ENCODE results near the gene WDFY4. TPM values are rescaled to one million over a fixed set of nuclear protein-coding genes. Genes with fewer than 3 reads are reported as not detected.

Gene WDFY4
- total RNA-seq, 1 experiment from 2014 or later, result not detected

GRCh38 chr10:48905311-48905710 lies 220.6 kb downstream of the WDFY4 start:
- DNase-seq (ENCODE audit: low spot score), result no peak

GRCh38 chr10:48906841-48907240 lies 222.2 kb downstream of the WDFY4 start:
- no peak for DNase-seq (ENCODE audit: low spot score)

- no peak for DNase-seq (ENCODE audit: low spot score)
Observed at GRCh38 chr10:48907730-48908129, 223.1 kb downstream of the WDFY4 start.

- DNase-seq (ENCODE audit: low spot score), result no peak
Observed at GRCh38 chr10:48910548-48910947, 225.9 kb downstream of the WDFY4 start.

GRCh38 chr10:48913674-48914073 lies 229.0 kb downstream of the WDFY4 start:
- no peak for DNase-seq (ENCODE audit: low spot score)

DNA sequence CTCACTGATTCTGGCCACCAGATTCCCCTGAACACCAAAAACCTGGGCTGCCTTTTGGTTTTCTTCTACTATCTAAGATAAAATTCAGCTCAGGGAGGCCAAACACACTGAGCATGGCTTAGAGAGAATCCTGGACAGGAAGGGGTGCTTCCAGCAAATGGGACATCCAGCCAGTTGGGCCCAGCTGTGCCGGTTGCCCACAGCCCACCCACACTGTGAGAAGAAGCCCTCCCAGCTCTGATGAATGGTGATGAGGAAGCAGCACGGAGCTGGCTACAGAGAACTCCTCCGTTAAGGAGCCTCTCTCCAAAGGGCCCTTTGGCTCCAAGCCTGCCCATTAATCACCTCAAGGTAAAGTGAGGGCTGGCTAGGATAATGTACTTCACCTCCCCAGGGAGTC lies 239.1 kb downstream of the WDFY4 start:
- no peak for DNase-seq (ENCODE audit: low spot score)

GRCh38 chr10:48924988-48925387 lies 240.3 kb downstream of the WDFY4 start:
- DNase-seq (ENCODE audit: low spot score), result no peak

- DNase-seq (ENCODE audit: low spot score), result no peak
Observed at GRCh38 chr10:48926255-48926654, 241.6 kb downstream of the WDFY4 start.

- DNase-seq (ENCODE audit: low spot score), result no peak
Observed at GRCh38 chr10:48926764-48927540, 242.3 kb downstream of the WDFY4 start.

- no peak for DNase-seq (ENCODE audit: low spot score)
Observed at GRCh38 chr10:48929413-48929990, 244.8 kb downstream of the WDFY4 start.

DNA sequence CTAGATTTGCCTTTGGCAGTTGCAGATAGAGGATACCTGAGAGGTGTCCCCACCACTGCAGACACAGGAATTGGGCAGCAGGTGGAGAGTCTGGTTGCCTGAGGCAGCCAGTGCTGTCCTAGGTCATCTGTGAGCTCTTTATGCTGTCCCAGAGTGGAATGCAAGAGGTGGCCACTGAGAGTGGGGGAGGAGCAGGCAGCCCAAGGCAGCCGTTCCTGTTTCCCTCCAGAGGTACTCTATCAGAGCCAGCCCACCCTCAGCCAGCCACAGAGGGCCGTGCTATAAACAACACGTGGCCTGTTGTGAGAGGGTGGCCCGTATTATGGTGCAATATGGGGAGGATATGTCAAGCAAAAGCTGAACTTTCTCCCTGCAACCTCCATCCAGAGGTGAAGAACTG lies 246.5 kb downstream of the WDFY4 start:
- DNase-seq (ENCODE audit: low spot score), result no peak

DNA sequence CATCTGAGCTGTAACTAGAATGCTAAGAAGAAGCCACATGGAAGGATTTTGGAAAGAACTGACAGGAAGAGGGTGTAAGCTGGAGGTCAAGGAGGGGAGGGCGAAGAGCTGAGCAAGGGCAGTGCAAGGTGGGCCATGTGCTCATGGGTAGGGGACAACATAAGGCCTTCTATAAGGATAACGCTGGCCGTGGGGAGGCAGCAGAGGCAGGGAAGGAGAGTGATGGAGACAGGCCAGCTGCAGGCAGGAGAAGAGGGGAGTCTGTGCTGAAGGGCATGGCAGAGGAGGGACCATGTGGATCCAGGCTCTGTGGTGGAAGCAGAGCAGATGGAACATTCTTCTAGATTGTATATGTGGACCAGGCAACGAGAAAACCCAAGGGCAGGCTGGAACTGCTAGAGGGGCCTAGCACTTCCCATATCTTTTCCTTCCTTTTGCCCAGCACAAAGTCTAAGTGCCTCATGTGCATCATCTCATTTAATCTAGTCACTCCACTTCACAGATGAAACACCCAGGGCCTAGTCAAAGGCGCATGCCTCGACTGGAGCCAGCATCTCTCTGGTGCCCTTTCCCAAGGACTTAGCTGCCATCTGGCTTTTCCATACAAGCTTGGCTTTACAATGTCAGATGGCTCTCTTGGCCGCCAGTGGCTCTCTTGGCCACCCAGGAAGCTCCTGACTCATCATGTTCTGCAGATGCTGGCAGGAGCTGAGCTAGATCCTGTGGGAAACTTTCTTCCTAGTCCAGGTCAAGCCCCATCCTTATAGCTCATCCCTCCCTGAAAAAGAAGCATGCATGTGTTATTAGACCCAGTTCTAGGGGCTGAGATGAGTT lies 248.4 kb downstream of the WDFY4 start:
- DNase-seq (ENCODE audit: low spot score), result no peak

DNA sequence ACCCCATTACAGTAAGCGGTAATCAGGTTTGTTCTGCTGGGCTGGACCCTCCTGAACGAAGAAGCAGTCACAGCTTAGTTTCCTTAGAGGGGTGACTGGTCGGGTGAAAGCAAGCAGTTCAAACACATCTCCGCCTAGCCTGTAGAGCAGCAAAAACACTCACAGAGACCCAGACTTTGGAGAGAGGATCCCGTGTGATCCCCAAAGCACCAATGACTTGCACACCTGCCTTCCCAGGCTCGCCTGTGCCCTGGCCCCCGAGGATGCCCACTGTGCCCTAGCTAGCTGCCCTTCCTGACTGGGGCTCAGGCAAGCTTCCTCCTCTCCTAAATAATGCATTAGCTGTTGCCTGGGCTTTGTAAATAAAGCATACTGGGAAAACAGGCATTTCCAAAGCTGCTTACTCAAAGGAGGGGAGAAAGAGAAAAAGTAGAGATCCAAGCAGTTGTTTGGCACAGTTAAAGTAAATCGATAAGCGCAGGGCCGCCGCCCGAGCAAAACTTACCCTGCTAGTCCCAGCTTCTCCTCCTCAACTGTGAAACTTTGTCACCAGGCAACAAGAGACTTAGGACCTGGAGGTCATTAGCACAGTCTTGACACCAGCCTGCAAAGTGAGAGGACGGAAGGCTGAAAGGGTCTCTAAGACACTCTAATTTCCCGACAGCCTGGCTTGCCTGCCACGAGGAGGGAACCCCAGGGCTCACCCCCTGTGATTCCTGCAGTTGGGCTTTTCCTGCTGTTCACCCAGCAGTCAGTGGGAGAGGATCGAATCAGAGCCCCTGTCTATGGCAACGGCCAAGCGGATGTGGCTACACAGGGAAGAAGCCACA lies 250.2 kb downstream of the WDFY4 start:
- no peak for DNase-seq (ENCODE audit: low spot score)

- no peak for DNase-seq (ENCODE audit: low spot score)
Observed at GRCh38 chr10:48935577-48935976, 250.9 kb downstream of the WDFY4 start.

GRCh38 chr10:48937796-48938195 lies 253.1 kb downstream of the WDFY4 start:
- no peak for DNase-seq (ENCODE audit: low spot score)

- no peak for DNase-seq (ENCODE audit: low spot score)
Observed at GRCh38 chr10:48938281-48938680, 253.6 kb downstream of the WDFY4 start.

DNA sequence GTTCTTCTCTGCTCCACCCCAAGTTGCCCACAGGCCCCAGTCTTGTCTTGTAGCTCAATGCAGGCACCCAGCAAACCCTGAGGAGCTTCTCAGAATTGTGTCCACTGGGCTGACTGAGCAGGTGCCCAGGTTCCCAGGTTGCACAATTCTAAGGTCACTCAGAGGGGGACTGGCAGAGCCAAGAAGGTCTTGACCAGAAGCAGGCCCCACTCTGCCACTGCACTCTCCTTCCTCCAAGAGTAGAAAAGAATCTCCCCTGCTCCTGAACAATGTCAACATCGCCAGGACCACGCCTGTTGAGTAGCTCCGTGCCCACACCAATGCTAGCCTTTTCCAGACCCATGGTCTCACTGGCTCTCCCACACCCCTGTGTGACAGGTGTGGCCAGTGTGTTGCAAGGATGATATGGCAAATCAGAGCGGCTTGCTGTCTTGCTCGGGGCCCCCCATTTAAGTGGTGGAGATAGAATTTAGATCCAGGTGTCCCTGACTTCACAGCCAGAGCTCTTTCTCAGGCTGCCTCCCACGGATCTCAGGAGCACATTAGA lies 254.4 kb downstream of the WDFY4 start:
- no peak for DNase-seq (ENCODE audit: low spot score)

DNA sequence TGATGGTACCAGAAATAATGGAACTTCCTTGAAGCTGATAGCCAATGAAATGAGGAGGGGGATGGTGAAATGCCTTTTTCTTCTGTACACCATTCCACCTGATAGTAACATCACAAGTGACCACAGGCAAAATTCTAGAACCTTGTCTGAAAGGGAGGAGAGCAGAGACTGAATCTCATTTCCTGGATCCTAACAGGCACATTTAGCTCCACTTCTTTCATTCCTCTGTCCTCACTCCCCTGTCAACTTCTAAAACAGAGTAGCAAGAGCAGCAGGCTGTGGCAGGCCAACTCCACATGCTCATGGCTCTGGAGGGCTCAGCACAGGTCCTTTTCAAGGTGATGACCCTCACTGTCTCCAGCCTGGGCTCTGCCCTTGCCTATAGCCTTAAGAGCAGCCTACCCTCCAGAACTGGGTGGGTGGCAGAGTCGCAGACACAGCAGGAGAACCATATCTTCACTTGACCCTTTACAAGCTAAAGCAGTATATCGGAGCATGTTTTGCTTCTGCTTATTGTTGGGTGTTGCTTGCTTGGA lies 255.2 kb downstream of the WDFY4 start, which contains the start of gene LRRC18:
Gene LRRC18 (minus strand): TSS at position 51 of the 536 bp plus-strand sequence. CDS start 25,685 bp downstream, outside the sequence.
- no peak for DNase-seq (ENCODE audit: low spot score)

GRCh38 chr10:48940372-48940771 lies 255.7 kb downstream of the WDFY4 start:
- no peak for DNase-seq (ENCODE audit: low spot score)

GRCh38 chr10:48940958-48941357 lies 256.3 kb downstream of the WDFY4 start:
- no peak for DNase-seq (ENCODE audit: low spot score)

Data from A172 (cell line).